Tibial nerve (tissue), 4 donors: Measurements from ENCODE around the gene TBC1D7. TPM values are rescaled to one million over a fixed set of nuclear protein-coding genes. Genes with fewer than 3 reads are reported as not detected.

Source experiments
- DNase-seq, 2 donors: peaks; one replicate each; pipeline ENCODE4 v3.0.0-alpha.2; 2019; ENCODE audit warnings: low spot score in 2 of 2
- H3K27ac ChIP-seq, 4 donors: fragments of 200-600 bp; sonication (generic) in 3 of 4; one replicate each; pipeline ENCODE4 v1.5.1; 2017 to 2019; ENCODE audit warnings: mild to moderate bottlenecking in 1 of 4
- H3K27me3 ChIP-seq, 2 donors: fragments of 200-600 bp; sonication (generic) in 1 of 2; one replicate each; pipeline versions ENCODE4 v1.5.1 to v1.6.0; 2017 to 2019
- H3K36me3 ChIP-seq, 3 donors: fragments of 200-600 bp; sonication (generic); one replicate each; pipeline ENCODE4 v1.5.1; 2018 to 2019
- H3K4me1 ChIP-seq, 4 donors: fragments of 200-600 bp; sonication (generic) in 3 of 4; one replicate each; pipeline ENCODE4 v1.5.1; 2017 to 2019
- H3K4me3 ChIP-seq, 4 donors: fragments of 200-600 bp; sonication (generic) in 3 of 4; one replicate each; pipeline ENCODE4 v1.5.1; 2017 to 2019; ENCODE audit warnings: mild to moderate bottlenecking in 1 of 4, moderate library complexity in 1 of 4
- H3K9me3 ChIP-seq, 4 donors: fragments of 200-600 bp; sonication (generic) in 3 of 4; one replicate each; pipeline ENCODE4 v1.5.1; 2017 to 2019
- CTCF ChIP-seq, 5 experiments: fragments of 200-600 bp in 3 of 5; fragments of 450-650 bp in 2 of 5; sonication (generic) in 3 of 5; IDR thresholded peaks; one replicate each; pipeline ENCODE4 v1.5.1; 2016 to 2019; ENCODE audit warnings: antibody characterized with exemption in 5 of 5, mild to moderate bottlenecking in 3 of 5, moderate library complexity in 2 of 5
- EP300 ChIP-seq, 2 donors: sonication (generic); formaldehyde crosslinking; IDR thresholded peaks; one replicate each; pipeline ENCODE4 v1.6.1; 2017; ENCODE audit warnings: antibody characterized with exemption in 2 of 2, mild to moderate bottlenecking in 1 of 2
- POLR2A ChIP-seq, 2 donors: fragments of 450-650 bp; IDR thresholded peaks; one replicate each; pipeline ENCODE4 v1.6.1; 2017; ENCODE audit warnings: antibody characterized with exemption in 2 of 2, mild to moderate bottlenecking in 2 of 2, moderate library complexity in 2 of 2
- WGBS, 2 donors: methylation state at CpG; one replicate each; pipeline ENCODE4 v1.1.5; 2018; 5-methylcytosine and 5-hydroxymethylcytosine counted together
- total RNA-seq, 4 donors: library from RNA; depleted of rRNA; stranded (reverse); fragments of >200 nt; gene quantifications; one replicate each; pipeline ENCODE4 v1.1.0, GENCODE V29; 2016

TBC1D7 gene
- total RNA-seq, 4 donors from 2014 or later = 5.5 to 28.2 (median 7.1) TPM

GRCh38 chr6:13368731-13369115 lies 40.4 kb upstream of the TBC1D7 start:
- no peaks in the 10 kb centered on the region for H3K27me3 ChIP-seq
- no peak for TF ChIP-seq EP300 (IDR thresholded peaks at IDR 0.05)
- no peak for TF ChIP-seq POLR2A (IDR thresholded peaks at IDR 0.05)
- TF ChIP-seq CTCF (IDR thresholded peaks at IDR 0.05) = no peak
- no peaks in the 10 kb centered on the region for H3K9me3 ChIP-seq
- no peak for DNase-seq
- H3K27ac ChIP-seq = no peak overlapping the region
- peaks cover 0 to 18% (median 0%) of the 10 kb centered on the region in 3 donors for H3K36me3 ChIP-seq
- peaks cover 0 to 53% (median 3%) of the 10 kb centered on the region in 4 donors for H3K4me1 ChIP-seq
- H3K4me3 ChIP-seq = no peak overlapping the region

GRCh38 chr6:13368079-13368730 lies 39.9 kb upstream of the TBC1D7 start:
- Histone ChIP-seq H3K27me3 (no peaks in the 10 kb centered on the region), H3K27ac (no peak overlapping the region), H3K9me3 (no peaks in the 10 kb centered on the region), H3K36me3 (peaks cover 0 to 18% (median 0%) of the 10 kb centered on the region in 3 donors), H3K4me1 (peaks cover 0 to 53% (median 3%) of the 10 kb centered on the region in 4 donors), H3K4me3 (no peak overlapping the region)
- WGBS, 2 donors = 75 to 77% methylated on average over 7 of the region's 7 CpGs
- DNase-seq = no peak
- no peak for TF ChIP-seq CTCF (IDR thresholded peaks at IDR 0.05)
- TF ChIP-seq EP300 (IDR thresholded peaks at IDR 0.05) = no peak
- no peak for TF ChIP-seq POLR2A (IDR thresholded peaks at IDR 0.05)

GRCh38 chr6:13367396-13367795 lies 39.1 kb upstream of the TBC1D7 start:
- Histone ChIP-seq H3K4me3 (no peak overlapping the region), H3K4me1 (peaks cover 0 to 53% (median 3%) of the 10 kb centered on the region in 4 donors), H3K27ac (peak overlapping the region in 2 of 4 donors; percentile 6 to 41), H3K27me3 (no peaks in the 10 kb centered on the region), H3K9me3 (no peaks in the 10 kb centered on the region), H3K36me3 (peaks cover 0 to 18% (median 0%) of the 10 kb centered on the region in 3 donors)
- WGBS, 2 donors = 45% methylated on average over 3 of the region's 3 CpGs
- no peak for DNase-seq
- TF ChIP-seq EP300 (IDR thresholded peaks at IDR 0.05) = no peak
- TF ChIP-seq CTCF (IDR thresholded peaks at IDR 0.05) = no peak
- no peak for TF ChIP-seq POLR2A (IDR thresholded peaks at IDR 0.05)

- WGBS, 2 donors = 97 to 98% methylated on average over 39 of the region's 39 CpGs
- Histone ChIP-seq H3K27ac (no peak overlapping the region), H3K4me3 (no peak overlapping the region), H3K36me3 (peaks cover 0 to 18% (median 0%) of the 10 kb centered on the region in 3 donors), H3K27me3 (no peaks in the 10 kb centered on the region), H3K4me1 (peaks cover 0 to 47% (median 2%) of the 10 kb centered on the region in 4 donors), H3K9me3 (no peaks in the 10 kb centered on the region)
- no peak for DNase-seq
- TF ChIP-seq POLR2A (IDR thresholded peaks at IDR 0.05) (no peak), EP300 (IDR thresholded peaks at IDR 0.05) (no peak), CTCF (IDR thresholded peaks at IDR 0.05) (no peak)
These were observed 37.0 kb upstream of the TBC1D7 start for GRCh38 chr6:13365320-13365719.

- Histone ChIP-seq H3K9me3 (no peaks in the 10 kb centered on the region), H3K4me3 (no peak overlapping the region), H3K4me1 (peaks cover 0 to 47% (median 2%) of the 10 kb centered on the region in 4 donors), H3K27me3 (no peaks in the 10 kb centered on the region), H3K36me3 (peaks cover 0 to 18% (median 0%) of the 10 kb centered on the region in 3 donors), H3K27ac (no peak overlapping the region)
- no peak for DNase-seq
- WGBS, 2 donors = 97% methylated on average over 32 to 33 of the region's 34 CpGs
- TF ChIP-seq CTCF (IDR thresholded peaks at IDR 0.05) (no peak), EP300 (IDR thresholded peaks at IDR 0.05) (no peak), POLR2A (IDR thresholded peaks at IDR 0.05) (no peak)
These were observed 36.5 kb upstream of the TBC1D7 start for GRCh38 chr6:13364842-13365241.
